GM21576 (cell line): Measurements from ENCODE around the gene GLRX2.
"Not testable (repeated sequence)": the region's sequence is repeated elsewhere in the genome, so short reads cannot be mapped to it uniquely, and the experiment has no call there.

Source experiments
- ATAC-seq: cut with Tn5 transposase; IDR thresholded peaks from one replicate; pipeline ENCODE4 v1.9.1; 2021; ENCODE audit warnings: mild to moderate bottlenecking, moderate library complexity; ENCODE audit not compliant: unreplicated experiment

The GLRX2 gene, protein sequence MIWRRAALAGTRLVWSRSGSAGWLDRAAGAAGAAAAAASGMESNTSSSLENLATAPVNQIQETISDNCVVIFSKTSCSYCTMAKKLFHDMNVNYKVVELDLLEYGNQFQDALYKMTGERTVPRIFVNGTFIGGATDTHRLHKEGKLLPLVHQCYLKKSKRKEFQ

GRCh38 chr1:193104907-193105820 lies at the start of gene GLRX2:
Gene GLRX2, minus strand, starts transcription at chr1:193105414. Its CDS starts 32 bp downstream, at chr1:193105382.
- ATAC-seq: peak; percentile 91

- no peak for ATAC-seq
Measured at GRCh38 chr1:193144999-193145398, 39.8 kb upstream of the GLRX2 start.

GRCh38 chr1:193144361-193144938 lies 39.2 kb upstream of the GLRX2 start:
- no peak for ATAC-seq

- no peak for ATAC-seq
Measured at GRCh38 chr1:193143285-193143684, 38.1 kb upstream of the GLRX2 start.

DNA sequence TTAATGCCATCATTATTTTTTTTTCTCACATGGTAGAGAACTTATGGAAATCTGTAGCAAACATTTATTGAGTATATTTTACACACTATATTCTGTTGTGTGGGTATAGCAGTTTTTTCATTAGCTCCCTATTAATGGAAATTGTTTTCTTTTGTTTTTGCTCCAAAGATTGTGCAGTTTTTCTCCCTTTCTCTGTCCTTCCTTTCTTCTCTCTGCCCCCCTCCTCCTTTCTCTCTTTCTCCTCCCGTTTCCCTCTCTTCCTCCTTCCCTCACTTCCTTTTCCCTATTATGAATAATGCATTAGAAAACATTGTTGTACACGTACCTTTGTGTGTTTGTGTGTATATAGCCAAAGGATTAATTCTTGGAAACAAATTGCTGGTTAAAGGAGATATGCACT lies 37.2 kb upstream of the GLRX2 start:
- no peak for ATAC-seq

- ATAC-seq: no peak
Measured at GRCh38 chr1:193141804-193142203, 36.6 kb upstream of the GLRX2 start.

DNA sequence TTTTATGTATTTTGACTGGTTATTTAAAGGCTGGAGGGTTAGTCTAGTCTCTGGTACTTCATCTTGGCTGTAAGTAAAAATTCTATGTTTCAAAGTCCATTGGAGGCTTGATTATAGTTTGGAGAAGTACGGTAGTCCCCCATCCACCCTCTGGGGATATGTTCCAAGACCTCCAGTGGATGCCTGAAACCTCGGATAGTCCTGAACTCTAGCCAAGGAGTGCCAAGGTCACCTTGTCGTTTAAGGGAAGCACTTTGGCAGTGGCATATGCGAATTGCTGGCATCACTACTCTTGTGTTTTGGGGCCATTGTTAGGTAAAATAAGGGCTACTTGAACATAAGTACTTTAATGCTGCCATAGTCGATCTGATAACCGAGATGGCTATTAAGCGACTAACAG lies 35.0 kb upstream of the GLRX2 start:
- no peak for ATAC-seq

DNA sequence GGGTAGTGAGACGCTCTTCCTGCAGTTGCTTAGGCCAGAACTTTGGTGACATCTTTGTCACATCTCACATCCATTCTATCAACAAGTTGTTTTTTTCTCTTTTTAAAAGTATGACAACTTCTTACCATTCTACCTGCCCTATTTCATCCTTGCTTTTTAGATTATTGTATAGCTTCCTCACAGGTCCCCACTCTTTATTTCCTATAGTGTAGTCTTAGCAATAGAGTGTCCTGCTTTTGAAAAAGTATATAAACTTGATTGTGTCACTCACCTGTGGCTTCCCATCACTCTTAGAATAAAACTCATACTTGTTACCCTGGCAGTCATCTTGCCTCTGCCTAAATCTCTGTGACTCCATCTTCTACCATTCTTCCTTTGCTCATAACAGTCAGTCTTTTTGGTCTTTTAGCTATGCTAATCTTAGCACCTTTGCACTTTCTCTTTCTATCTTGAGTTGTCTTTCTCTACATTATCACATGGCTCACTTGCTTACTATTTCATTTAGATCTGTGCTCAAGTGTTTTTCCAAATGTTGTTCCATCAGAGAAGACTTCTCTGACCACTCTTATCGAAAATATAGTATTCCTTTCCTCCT lies 26.1 kb upstream of the GLRX2 start:
- peak; percentile 56 for ATAC-seq

DNA sequence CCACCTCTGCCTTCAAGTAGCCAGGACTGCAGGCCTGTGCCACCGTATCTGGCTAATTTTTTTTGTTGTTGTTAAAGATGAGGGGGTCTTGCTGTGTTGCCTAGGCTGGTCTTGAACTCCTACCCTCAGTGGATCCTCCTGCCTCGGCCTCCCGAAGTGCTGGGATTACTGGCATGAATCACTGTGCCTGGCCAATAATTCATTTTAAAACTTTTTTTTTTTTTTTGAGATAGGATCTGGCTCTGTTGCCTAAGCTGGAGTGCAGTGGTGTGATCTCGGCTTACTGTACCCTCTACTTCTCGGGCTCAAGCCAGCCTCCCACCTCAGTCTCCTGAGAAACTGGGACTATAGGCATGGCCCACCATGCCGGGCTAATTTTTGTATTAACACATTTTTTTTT lies 20.2 kb upstream of the GLRX2 start:
- ATAC-seq: no peak

- no peak for ATAC-seq
Measured at GRCh38 chr1:193123751-193124150, 18.5 kb upstream of the GLRX2 start.

DNA sequence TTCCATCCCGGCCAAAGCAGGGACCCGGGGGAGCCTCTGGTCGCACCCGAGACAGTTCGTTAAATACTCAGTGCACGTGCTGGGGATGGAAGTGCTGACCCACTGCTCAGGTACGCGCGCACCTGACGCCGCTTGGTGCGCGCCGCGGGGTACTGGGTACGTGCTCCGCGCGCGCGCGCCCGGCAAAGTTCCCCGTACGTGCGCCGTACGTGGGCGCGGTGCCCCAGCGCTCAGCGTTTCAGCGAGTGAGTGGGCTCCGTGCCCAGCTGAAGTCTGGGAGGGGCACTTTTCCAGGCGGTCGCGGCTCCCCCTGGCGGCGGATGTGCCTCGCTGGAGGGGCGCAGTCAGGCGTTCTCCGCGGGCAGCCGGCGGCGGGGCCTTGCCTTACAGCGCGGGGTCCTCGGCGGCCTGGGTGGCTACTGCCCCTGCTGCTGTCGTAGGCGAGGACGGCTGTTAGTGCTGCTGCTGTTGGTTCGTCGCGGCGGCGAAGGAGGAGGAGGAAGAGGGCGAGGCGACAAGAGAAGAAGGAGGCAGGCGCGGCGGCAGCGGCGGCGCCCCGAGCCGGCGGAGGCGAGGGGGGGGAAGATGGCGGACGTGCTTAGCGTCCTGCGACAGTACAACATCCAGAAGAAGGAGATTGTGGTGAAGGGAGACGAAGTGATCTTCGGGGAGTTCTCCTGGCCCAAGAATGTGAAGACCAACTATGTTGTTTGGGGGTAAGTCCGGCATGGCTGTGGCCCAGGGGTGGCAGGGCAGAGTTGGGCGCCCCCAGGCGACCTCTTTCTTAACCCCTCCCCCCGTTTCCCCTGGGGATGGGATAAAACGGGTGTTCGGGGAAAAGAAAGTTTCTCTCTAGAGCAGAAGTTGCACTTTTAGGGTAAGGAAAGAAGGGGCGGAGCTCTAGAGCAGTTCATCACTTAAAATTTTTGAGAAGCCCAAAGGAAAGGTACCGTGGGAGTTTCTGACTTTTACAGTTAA lies 16.7 kb upstream of the GLRX2 start, which contains the start of gene CDC73:
Gene CDC73, plus strand, starts transcription at position 416 of the 978 bp plus-strand sequence. Its CDS starts 170 bp downstream, at position 586.
- ATAC-seq: peak; percentile 92

- ATAC-seq: no peak
Measured at GRCh38 chr1:193120604-193121166, 15.5 kb upstream of the GLRX2 start.

DNA sequence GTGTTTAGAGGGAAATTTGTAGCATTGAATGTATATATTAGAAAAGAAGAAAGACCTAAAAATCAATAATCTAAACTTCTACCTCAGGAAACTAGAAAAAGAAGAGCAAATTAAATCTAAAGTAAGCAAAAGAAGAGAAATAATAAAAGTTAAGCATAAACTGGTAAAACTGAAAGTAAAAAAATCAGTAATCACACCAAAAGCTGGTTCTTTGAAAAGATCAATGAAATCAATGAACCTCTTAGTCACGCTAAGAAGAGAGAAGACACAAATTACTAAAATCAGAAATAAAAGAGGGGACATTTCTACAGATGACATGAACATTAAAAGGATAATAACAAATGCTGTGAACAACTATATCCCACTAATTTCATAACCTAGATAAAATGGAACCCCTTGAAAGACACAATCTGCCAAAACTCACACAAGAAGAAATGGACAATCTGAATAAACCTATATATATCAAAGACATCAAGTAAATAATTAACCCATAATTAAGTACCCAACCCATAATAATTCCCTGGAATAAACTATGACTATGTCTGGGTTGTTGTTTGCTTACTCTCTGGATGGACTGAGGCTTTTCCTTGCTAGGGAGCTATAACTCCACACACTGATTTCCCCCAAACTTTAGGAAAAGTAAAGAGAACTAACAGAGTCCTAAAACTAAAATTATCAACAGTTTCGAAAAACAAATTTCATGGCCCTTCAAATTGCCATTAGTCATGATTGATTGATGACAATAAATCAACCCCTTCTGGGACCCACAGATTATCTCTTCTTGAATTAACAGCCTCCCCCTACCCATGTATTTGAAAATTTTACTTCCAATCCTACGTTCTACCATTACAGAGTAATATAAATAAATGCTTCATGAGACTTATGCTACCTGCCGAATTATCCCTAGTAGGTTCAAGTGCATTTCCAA lies 13.9 kb upstream of the GLRX2 start:
- no peak for ATAC-seq

DNA sequence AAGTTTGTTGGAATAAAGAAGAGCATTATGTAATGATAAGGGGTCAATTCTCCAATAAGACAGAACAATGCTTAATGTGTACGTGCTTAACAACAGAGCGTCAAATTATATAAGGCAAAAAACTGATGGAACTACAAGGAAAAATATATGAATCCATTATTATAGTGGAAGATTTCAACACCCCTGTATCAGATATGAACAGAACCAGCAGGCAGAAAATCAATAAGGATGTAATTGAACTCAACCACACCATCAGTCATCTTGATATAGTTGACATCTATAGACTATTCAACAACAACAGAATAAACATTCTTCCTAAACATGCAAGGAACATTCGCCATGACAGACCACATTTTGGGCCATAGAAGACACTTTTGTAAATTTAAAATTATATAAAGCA lies 13.0 kb upstream of the GLRX2 start:
- ATAC-seq: no peak

DNA sequence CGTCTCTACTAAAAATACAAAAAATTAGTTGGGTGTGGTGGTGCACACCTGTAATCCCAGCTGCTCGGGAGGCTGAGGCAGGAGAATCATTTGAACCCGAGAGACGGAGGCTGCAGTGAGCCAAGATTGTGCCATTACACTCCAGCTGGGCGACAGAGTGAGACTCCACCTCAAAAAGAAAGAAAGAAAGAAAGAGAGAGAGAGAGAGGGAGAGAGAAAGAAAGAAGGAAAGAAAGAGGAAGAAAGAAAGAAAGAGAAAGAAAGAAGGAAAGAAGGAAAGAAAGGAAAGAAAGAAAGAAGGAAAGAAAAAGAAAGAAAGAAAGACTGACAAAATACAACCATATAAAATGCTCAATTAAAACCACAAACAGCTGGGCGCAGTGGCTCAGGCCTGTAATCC lies 12.0 kb upstream of the GLRX2 start:
- not testable (repeated sequence) for ATAC-seq

GRCh38 chr1:193115629-193116227 lies 10.5 kb upstream of the GLRX2 start:
- ATAC-seq: no peak

- ATAC-seq: no peak
Measured at GRCh38 chr1:193114485-193115095, 9.4 kb upstream of the GLRX2 start.

DNA sequence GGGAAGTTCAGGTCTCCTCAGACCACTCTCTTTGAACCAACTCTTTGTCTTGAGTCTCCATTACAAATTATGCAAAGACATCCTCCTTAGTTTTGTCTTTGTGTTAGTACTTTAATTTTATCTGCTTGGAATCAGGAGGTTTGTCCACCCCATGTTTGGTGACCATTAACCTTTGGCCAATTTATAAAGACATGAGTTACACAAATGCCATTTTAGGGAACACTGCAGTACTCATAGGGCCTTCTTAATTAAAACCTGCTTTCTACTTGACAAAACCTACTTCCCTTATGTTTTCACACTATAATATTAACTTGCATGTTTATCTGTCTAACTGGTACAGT lies 8.7 kb upstream of the GLRX2 start:
- no peak for ATAC-seq
